ENCODE data around the gene LRRC27.

DNA sequence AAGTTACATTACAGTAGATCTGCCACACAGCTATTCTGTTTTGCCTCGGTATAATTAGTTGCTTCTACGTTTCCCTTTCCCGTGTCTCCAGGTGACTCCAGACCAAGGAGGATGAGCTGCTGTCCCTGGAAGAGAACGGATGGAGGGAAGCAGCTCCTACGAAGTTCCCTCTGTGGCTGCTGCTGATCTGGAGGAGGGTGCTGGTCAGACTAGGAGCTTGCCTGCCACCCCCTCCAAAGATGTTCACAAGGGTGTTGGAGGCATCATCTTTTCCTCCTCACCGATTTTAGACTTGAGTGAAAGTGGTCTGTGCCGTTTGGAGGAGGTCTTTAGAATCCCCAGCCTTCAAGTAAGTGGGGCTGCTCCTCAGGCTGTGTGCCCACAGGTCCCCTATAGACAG, 1.4 kb downstream of the LRRC27 start:
- TF ChIP-seq, protein P1, sequence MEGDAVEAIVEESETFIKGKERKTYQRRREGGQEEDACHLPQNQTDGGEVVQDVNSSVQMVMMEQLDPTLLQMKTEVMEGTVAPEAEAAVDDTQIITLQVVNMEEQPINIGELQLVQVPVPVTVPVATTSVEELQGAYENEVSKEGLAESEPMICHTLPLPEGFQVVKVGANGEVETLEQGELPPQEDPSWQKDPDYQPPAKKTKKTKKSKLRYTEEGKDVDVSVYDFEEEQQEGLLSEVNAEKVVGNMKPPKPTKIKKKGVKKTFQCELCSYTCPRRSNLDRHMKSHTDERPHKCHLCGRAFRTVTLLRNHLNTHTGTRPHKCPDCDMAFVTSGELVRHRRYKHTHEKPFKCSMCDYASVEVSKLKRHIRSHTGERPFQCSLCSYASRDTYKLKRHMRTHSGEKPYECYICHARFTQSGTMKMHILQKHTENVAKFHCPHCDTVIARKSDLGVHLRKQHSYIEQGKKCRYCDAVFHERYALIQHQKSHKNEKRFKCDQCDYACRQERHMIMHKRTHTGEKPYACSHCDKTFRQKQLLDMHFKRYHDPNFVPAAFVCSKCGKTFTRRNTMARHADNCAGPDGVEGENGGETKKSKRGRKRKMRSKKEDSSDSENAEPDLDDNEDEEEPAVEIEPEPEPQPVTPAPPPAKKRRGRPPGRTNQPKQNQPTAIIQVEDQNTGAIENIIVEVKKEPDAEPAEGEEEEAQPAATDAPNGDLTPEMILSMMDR (IDR thresholded peaks at IDR 0.05; ENCODE audit: insufficient read depth, low read length) = no peak
- TF ChIP-seq, protein P2, sequence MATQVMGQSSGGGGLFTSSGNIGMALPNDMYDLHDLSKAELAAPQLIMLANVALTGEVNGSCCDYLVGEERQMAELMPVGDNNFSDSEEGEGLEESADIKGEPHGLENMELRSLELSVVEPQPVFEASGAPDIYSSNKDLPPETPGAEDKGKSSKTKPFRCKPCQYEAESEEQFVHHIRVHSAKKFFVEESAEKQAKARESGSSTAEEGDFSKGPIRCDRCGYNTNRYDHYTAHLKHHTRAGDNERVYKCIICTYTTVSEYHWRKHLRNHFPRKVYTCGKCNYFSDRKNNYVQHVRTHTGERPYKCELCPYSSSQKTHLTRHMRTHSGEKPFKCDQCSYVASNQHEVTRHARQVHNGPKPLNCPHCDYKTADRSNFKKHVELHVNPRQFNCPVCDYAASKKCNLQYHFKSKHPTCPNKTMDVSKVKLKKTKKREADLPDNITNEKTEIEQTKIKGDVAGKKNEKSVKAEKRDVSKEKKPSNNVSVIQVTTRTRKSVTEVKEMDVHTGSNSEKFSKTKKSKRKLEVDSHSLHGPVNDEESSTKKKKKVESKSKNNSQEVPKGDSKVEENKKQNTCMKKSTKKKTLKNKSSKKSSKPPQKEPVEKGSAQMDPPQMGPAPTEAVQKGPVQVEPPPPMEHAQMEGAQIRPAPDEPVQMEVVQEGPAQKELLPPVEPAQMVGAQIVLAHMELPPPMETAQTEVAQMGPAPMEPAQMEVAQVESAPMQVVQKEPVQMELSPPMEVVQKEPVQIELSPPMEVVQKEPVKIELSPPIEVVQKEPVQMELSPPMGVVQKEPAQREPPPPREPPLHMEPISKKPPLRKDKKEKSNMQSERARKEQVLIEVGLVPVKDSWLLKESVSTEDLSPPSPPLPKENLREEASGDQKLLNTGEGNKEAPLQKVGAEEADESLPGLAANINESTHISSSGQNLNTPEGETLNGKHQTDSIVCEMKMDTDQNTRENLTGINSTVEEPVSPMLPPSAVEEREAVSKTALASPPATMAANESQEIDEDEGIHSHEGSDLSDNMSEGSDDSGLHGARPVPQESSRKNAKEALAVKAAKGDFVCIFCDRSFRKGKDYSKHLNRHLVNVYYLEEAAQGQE (IDR thresholded peaks at IDR 0.05; ENCODE audit: insufficient replicate concordance, low read depth) = no peak
- TF ChIP-seq GABPA (IDR thresholded peaks at IDR 0.05; ENCODE audit: low read depth) = no peak

Measured in HL-60 (cell line).